Measurements from ENCODE around the gene ATRN. TPM values are rescaled to one million over a fixed set of nuclear protein-coding genes. Genes with fewer than 3 reads are reported as not detected.
"Not testable (repeated sequence)": the region's sequence is repeated elsewhere in the genome, so short reads cannot be mapped to it uniquely, and the experiment has no call there.

The ATRN gene
- 26.2 and 26.8 TPM in 2 replicates for total RNA-seq
- 12.0 and 13.6 TPM in 2 replicates for polyA plus RNA-seq

DNA sequence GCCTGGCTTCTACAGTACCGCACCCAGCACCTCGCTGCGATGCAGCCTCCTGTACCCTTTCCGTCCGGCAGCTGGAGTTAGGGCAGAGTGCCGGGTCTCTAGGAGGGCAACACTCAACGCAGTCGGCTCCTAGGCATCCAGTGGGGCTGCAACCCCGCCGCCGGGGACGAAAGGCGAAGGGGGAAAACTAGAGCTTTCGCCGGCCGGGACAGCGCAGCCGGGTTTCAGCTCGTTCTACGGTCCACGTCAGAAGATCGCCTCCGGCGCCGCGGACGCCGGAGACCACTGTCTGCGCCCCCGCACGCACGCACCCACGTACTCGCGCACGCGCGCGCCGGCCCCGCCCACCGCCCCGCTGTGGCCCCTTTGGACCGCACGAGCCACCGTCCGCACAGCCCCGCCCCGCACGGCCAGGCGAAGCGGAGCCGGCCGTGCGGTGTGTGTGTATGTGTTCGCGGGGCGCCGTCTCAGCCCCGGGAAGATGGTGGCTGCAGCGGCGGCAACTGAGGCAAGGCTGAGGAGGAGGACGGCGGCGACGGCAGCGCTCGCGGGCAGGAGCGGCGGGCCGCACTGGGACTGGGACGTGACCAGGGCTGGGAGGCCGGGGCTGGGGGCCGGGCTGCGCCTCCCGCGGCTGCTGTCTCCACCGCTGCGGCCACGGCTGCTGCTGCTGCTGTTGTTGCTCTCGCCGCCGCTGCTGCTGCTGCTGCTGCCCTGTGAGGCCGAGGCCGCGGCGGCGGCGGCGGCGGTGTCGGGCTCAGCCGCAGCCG is at the start of gene ATRN:
ATRN (plus strand) TSS at position 392 of the 770 bp plus-strand sequence; CDS start at position 482, 90 bp downstream.
- Histone ChIP-seq H3K9me3 (ENCODE audit: low read depth) (no peaks in the 10 kb centered on the region), H3K4me3 (peak within 1 kb of the TSS; percentile 77), H3K27me3 (peaks cover 8% of the 10 kb centered on the region), H3K36me3 (no peaks in the 10 kb centered on the region), H3K4me1 (ENCODE audit: low read depth) (peaks cover 10% of the 10 kb centered on the region), H3K27ac (peak within 1 kb of the TSS; percentile 82)
- peak; percentile 91 to 96 for DNase-seq (ENCODE audit: low read depth in 1 of 2, low spot score in 1 of 2)
- TF ChIP-seq CTCF (IDR thresholded peaks at IDR 0.05; ENCODE audit: low read depth, low read length), result no peak

DNA sequence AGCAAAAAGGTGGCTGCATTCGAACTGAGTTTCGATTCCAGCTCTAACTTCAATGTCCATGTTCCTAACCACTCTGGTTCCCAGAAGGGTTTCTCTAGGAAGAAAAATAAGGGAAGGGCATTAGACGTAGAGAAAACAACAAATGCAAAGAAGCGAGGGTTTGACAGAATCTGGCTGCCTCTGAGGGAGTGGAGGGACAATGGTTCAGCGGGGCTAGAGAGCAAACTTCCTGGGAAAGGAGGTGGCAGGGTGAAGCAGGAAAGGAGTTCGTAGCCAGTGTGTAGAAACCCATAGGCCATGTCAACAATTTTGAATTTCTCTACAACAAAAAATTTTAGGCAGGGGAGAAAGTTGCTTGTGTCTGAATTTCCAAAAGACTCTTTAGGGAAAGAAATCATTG is 48.8 kb upstream of the ATRN start:
- no peaks in the 10 kb centered on the region for H3K27me3 ChIP-seq
- H3K36me3 ChIP-seq, result no peaks in the 10 kb centered on the region
- no peaks in the 10 kb centered on the region for H3K9me3 ChIP-seq (ENCODE audit: low read depth)
- no peaks in the 10 kb centered on the region for H3K4me1 ChIP-seq (ENCODE audit: low read depth)
- no peak overlapping the region for H3K4me3 ChIP-seq
- TF ChIP-seq CTCF (IDR thresholded peaks at IDR 0.05; ENCODE audit: low read depth, low read length), result no peak
- H3K27ac ChIP-seq, result no peak overlapping the region
- DNase-seq (ENCODE audit: low read depth in 1 of 2, low spot score in 1 of 2), result no peak

GRCh38 chr20:3423126-3423525 is 47.7 kb upstream of the ATRN start:
- no peak for DNase-seq (ENCODE audit: low read depth in 1 of 2, low spot score in 1 of 2)

GRCh38 chr20:3426766-3427165 is 44.1 kb upstream of the ATRN start:
- not testable (repeated sequence) for H3K4me1 ChIP-seq (ENCODE audit: low read depth); H3K27ac ChIP-seq; H3K27me3 ChIP-seq; H3K36me3 ChIP-seq; H3K4me3 ChIP-seq; H3K9me3 ChIP-seq (ENCODE audit: low read depth); DNase-seq (ENCODE audit: low read depth in 1 of 2, low spot score in 1 of 2)

More at GRCh38 chr20:3423126-3423525, 47.7 kb upstream of the ATRN start:
- H3K36me3 ChIP-seq, result no peaks in the 10 kb centered on the region
- H3K4me3 ChIP-seq, result no peak overlapping the region
- TF ChIP-seq CTCF (IDR thresholded peaks at IDR 0.05; ENCODE audit: low read depth, low read length), result no peak
- no peak overlapping the region for H3K27ac ChIP-seq
- no peaks in the 10 kb centered on the region for H3K4me1 ChIP-seq (ENCODE audit: low read depth)
- no peaks in the 10 kb centered on the region for H3K27me3 ChIP-seq
- H3K9me3 ChIP-seq (ENCODE audit: low read depth), result no peaks in the 10 kb centered on the region

DNA sequence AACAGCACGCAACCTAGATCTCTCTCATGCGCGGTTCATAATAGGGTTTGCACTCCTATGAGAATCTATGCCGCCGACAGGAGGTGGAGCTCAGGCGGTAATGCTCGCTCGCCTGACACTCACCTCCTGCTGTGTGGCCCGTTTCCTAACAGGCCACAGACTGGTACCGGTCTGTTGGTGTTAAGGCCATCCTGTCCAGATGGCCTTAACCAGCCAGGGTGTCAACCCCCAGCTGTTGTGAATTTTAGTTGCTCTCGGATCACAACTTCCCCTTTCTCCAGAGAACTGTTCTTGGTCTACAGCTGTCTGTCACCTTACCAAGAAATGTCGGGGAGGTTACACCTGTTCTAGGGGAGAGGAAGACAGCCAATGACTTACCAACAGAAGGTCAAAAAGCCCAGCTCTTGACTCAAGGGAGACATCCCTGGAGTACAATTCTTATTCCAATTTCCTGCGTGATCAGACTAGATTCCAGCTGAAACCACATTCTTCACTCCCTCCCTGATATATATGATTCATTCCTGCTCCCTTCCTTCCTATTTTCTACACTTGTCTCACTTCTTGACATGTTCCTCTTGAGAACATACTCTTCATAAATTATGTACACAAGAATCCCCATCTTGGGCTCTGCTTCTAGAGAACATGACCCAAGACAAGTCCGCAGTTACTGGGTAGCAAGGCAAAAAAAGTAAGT is 40.3 kb upstream of the ATRN start:
- no peak for DNase-seq (ENCODE audit: low read depth in 1 of 2, low spot score in 1 of 2)

More for the DNA sequence above, 40.3 kb upstream of the ATRN start:
- H3K27me3 ChIP-seq, result no peaks in the 10 kb centered on the region
- H3K4me3 ChIP-seq, result no peak overlapping the region
- H3K9me3 ChIP-seq (ENCODE audit: low read depth), result no peaks in the 10 kb centered on the region
- no peak overlapping the region for H3K27ac ChIP-seq
- no peaks in the 10 kb centered on the region for H3K4me1 ChIP-seq (ENCODE audit: low read depth)
- no peak for TF ChIP-seq CTCF (IDR thresholded peaks at IDR 0.05; ENCODE audit: low read depth, low read length)
- H3K36me3 ChIP-seq, result no peaks in the 10 kb centered on the region
